Measurements from ENCODE around the gene LRRC55. TPM values are rescaled to one million over a fixed set of nuclear protein-coding genes. Genes with fewer than 3 reads are reported as not detected.

Gene LRRC55
- total and polyA plus RNA-seq, 2 donors (not counting 3 experiments of a cell fraction or from before 2014, with no cell fraction given): not detected

GRCh38 chr11:57202281-57202680, 20.5 kb downstream of the LRRC55 start:
- H3K9ac ChIP-seq (replicated peaks; ENCODE audit: extremely low read depth, insufficient read depth, low read length): no peak overlapping the region
- H3K4me3 ChIP-seq (replicated peaks in 1 of 3; ENCODE audit: insufficient read depth in 1 of 3, low read depth in 1 of 3, low read length in 3 of 3): no peak overlapping the region
- H4K20me1 ChIP-seq (replicated peaks; ENCODE audit: control insufficient read depth, extremely low read depth, insufficient read depth, low read length): no peaks in the 10 kb centered on the region
- TF ChIP-seq MYC (IDR thresholded peaks at IDR 0.05; ENCODE audit: low read depth, low read length) (no peak), MAX (IDR thresholded peaks at IDR 0.05; ENCODE audit: insufficient read depth, insufficient read length) (no peak), POLR2AphosphoS5 (IDR thresholded peaks at IDR 0.05; ENCODE audit: insufficient read depth, low read depth, low read length) (no peak), POLR2A (IDR thresholded peaks at IDR 0.05; ENCODE audit: low read depth, low read length) (no peak), FOS (IDR thresholded peaks at IDR 0.05; ENCODE audit: borderline replicate concordance, insufficient read depth, low read length) (no peak), EZH2 (IDR thresholded peaks at IDR 0.05; ENCODE audit: borderline replicate concordance, low read depth, low read length, severe bottlenecking) (no peak), GATA2 (IDR thresholded peaks at IDR 0.05; ENCODE audit: insufficient read depth, insufficient read length, low read depth, low read length) (no peak), CTCF (IDR thresholded peaks at IDR 0.05; ENCODE audit: extremely low read depth in 1 of 2, insufficient read depth in 1 of 2, low read depth in 1 of 2, low read length in 2 of 2) (no peak), JUN (IDR thresholded peaks at IDR 0.05; ENCODE audit: borderline replicate concordance, insufficient read depth, insufficient read length, low read depth) (no peak)
- H2AFZ ChIP-seq (ENCODE audit: low read depth, low read length): no peak overlapping the region
- ChIA-PET CTCF (interaction anchor here (3.7 kb wide), 1 partner anchor 47 kb away, joined by 26 read pairs; no protein-coding TSS in a partner anchor), POLR2A (no interaction called here)
- H3K4me2 ChIP-seq (ENCODE audit: insufficient read depth, low read length): no peak overlapping the region
- peaks cover 5 to 6% of the 10 kb centered on the region in 2 experiments for H3K27me3 ChIP-seq (ENCODE audit: control insufficient read depth in 2 of 2, insufficient read depth in 2 of 2, low read length in 2 of 2)
- no peak overlapping the region for H3K27ac ChIP-seq (ENCODE audit: insufficient read depth, low read depth, low read length)
- no peaks in the 10 kb centered on the region for H3K9me1 ChIP-seq (replicated peaks; ENCODE audit: control insufficient read depth, extremely low read depth, insufficient read depth, low read length)
- H3K9me3 ChIP-seq (replicated peaks; ENCODE audit: control insufficient read depth, insufficient read depth, low read length): no peaks in the 10 kb centered on the region
- DNase-seq (ENCODE audit: low read depth, low spot score) (no peak), FAIRE-seq (no peak)
- intact Hi-C loops (cut with micrococcal nuclease): no loop called here
- no TSS peak for BruUV-seq (replicated peaks)
- no peaks in the 10 kb centered on the region for H3K36me3 ChIP-seq (ENCODE audit: control insufficient read depth in 2 of 2, extremely low read depth in 1 of 2, insufficient read depth in 2 of 2, low read length in 2 of 2)
- peaks cover under 1% of the 10 kb centered on the region for H3K4me1 ChIP-seq (ENCODE audit: control insufficient read depth, extremely low read depth, insufficient read depth, low read length)
- dilution Hi-C loops (cut with MboI; ENCODE audit: extremely low pct_ligation_motif_present, low sequenced_read_pairs): no loop called here
- no peaks in the 10 kb centered on the region for H3K79me2 ChIP-seq (ENCODE audit: control insufficient read depth, insufficient read depth, low read length)

All from endothelial cell of umbilical vein (primary cell).